HG03108 (cell line): ENCODE results near the gene APOLD1.
"Not testable (repeated sequence)": the region's sequence is repeated elsewhere in the genome, so short reads cannot be mapped to it uniquely, and the experiment has no call there.

ENCODE experiments used
- ATAC-seq: cut with Tn5 transposase; IDR thresholded peaks from one replicate; pipeline ENCODE4 v1.9.1; 2021; ENCODE audit warnings: moderate library complexity; ENCODE audit not compliant: unreplicated experiment

The APOLD1 gene

GRCh38 chr12:12784911-12785814 lies at the start of gene APOLD1:
Gene APOLD1 (plus strand): TSS chr12:12785659. CDS start chr12:12785692, 33 bp downstream.
- no peak for ATAC-seq

GRCh38 chr12:12736759-12737676 lies 48.4 kb upstream of the APOLD1 start:
- ATAC-seq: peak; percentile 68

GRCh38 chr12:12738152-12738551 lies 47.3 kb upstream of the APOLD1 start:
- ATAC-seq: not testable (repeated sequence)

- ATAC-seq: no peak
Observed at GRCh38 chr12:12741660-12742059, 43.8 kb upstream of the APOLD1 start.

- ATAC-seq: no peak
Observed at GRCh38 chr12:12744546-12745305, 40.7 kb upstream of the APOLD1 start.

- ATAC-seq: no peak
Observed at GRCh38 chr12:12745576-12746211, 39.8 kb upstream of the APOLD1 start.

- no peak for ATAC-seq
Observed at GRCh38 chr12:12747278-12747677, 38.2 kb upstream of the APOLD1 start.

- no peak for ATAC-seq
Observed at GRCh38 chr12:12748044-12748443, 37.4 kb upstream of the APOLD1 start.

GRCh38 chr12:12749433-12749832 lies 36.0 kb upstream of the APOLD1 start:
- no peak for ATAC-seq

- ATAC-seq: no peak
Observed at GRCh38 chr12:12755923-12756322, 29.5 kb upstream of the APOLD1 start.

- ATAC-seq: no peak
Observed at GRCh38 chr12:12757121-12757520, 28.3 kb upstream of the APOLD1 start.

- ATAC-seq: no peak
Observed at GRCh38 chr12:12759234-12759915, 26.1 kb upstream of the APOLD1 start.

GRCh38 chr12:12764824-12765223 lies 20.6 kb upstream of the APOLD1 start:
- ATAC-seq: no peak

GRCh38 chr12:12770262-12770661 lies 15.2 kb upstream of the APOLD1 start:
- no peak for ATAC-seq

- no peak for ATAC-seq
Observed at GRCh38 chr12:12774791-12775190, 10.7 kb upstream of the APOLD1 start.

GRCh38 chr12:12776261-12776660 lies 9.2 kb upstream of the APOLD1 start:
- no peak for ATAC-seq

GRCh38 chr12:12777092-12777491 lies 8.4 kb upstream of the APOLD1 start:
- no peak for ATAC-seq

GRCh38 chr12:12779007-12779406 lies 6.5 kb upstream of the APOLD1 start:
- ATAC-seq: no peak

GRCh38 chr12:12779529-12779928 lies 5.9 kb upstream of the APOLD1 start:
- ATAC-seq: no peak

GRCh38 chr12:12784116-12784515 lies 1.3 kb upstream of the APOLD1 start:
- ATAC-seq: no peak
